Stimulated activated naive CD8-positive, alpha-beta T cell treated with anti-CD3 and anti-CD28 coated beads, Interleukin-15, Interleukin-2, amounts not matched to agents 100 U/mL and 50 U/mL, for 24 hours (primary cell): ENCODE data around the gene MVD.

Experiments used
- ATAC-seq: fragments of 150-1000 bp; cut with Tn5 transposase; one replicate; pipeline ENCODE4 v1.10.0; 2021
- DNase-seq: peaks from one replicate; pipeline ENCODE4 v3.0.0; 2021

Gene MVD

GRCh38 chr16:88655053-88655732 lies 7.7 kb downstream of the MVD start:
- ATAC-seq = no peak
- DNase-seq = no peak

GRCh38 chr16:88654363-88655052 lies 8.4 kb downstream of the MVD start:
- DNase-seq = no peak
- ATAC-seq = no peak

DNA sequence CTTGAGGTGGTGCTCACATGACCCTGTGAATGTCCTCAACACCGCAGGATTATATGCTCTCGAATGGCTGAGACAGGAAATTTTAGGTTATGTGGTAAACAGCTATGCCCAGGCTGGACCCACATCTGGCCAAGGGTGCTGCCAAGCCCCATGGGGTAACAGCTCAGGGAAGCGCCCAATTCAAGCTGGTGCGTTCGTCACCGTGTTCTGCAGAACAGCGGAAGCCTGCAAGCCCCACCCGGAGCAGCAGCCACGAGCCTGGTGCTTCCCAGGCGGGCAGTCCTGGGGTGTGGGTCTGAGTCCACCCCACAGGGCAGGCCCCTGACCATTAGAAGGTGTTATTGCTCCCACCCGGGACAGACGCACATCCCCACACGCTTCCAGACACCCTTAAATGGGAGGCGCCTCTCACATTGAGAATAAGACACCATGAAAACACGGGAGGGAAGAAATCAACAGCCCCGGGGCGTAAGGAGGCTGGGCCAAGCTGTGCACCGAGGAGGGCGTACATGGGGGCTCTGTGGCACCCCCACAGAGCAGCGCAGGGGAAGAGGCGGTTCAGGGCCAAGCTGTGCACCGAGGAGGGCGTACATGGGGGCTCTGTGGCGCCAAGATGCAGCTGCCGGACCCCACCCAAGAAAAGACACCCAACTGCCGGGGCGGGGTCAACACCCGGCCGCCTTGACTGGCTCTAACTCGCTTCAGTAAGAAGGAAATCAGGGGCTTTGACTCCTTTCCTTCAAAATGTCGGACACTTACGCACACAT lies 9.1 kb downstream of the MVD start:
- ATAC-seq (no peak), DNase-seq (no peak)

DNA sequence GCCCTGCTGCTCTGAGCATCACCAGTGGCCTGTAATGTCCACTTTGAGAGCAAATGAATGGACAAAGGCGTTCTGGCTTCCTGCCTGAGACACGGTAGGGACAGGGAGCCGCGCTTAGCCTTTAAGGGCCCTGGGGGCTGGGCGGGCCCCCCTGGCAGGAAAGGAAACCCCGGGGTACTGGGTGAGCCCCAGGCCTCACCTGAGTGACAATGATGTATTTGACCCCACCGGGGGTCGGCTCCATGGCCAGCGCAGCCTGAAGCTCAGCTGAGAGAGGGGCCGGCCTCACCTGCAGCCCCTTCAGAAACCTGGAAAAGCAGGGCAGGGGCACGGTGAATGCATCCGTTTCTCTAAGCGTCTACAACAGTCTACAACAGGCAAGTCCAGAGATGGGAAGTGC lies 9.8 kb downstream of the MVD start:
- no peak for ATAC-seq
- no peak for DNase-seq

DNA sequence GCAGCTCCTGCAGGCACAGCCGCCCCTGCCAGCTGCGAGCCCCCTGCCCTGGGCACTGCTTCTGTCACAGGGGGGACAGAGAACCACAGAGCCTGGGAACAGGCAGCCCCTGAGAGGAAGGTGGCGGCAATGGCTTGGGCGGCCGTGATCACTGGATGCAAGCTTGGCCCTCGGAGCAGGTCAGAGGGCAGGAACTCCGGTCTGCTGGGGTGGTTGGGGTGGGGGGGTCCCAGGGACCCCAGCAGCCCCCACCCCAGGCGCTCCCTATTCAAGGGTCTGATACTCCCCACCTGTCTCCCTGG lies 10.2 kb downstream of the MVD start:
- no peak for DNase-seq
- no peak for ATAC-seq

GRCh38 chr16:88651989-88652761 lies 10.7 kb downstream of the MVD start:
- DNase-seq (no peak), ATAC-seq (no peak)

DNA sequence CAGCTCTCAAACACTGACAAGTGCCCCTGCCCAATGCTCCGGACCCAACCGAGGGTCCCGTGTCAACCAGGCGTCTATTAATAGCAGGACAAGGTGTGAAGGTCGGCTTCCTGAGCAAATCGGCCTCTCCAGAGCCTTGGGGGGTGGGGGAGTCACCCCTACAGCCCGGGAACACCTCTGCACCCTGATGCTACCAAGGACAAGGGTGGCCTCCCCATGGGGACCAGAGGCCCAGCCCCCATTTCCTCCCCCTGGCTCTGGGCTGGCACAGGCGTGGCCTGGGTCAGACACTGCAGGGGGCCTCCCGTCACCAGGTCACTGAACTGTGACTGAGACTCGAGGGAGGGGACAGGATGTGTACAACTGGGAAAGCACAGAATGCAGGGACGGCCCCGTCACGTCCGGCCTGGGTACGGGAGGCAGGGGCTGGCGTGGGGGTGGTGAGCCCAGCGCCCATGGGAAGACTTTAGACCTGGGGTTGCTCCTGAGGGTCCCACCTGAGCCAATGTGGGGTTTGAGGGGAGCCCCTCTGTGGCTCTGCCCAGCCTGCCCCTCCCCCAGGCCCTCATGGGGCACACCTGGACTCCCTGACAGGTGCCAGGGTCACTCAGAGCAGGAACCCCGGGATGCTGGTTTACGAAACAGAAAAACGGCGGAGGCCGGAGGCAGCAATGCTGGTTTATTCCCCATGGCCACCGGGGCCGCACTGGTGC lies 11.5 kb downstream of the MVD start:
- DNase-seq = peak; percentile 85
- ATAC-seq = peak; percentile 92

DNA sequence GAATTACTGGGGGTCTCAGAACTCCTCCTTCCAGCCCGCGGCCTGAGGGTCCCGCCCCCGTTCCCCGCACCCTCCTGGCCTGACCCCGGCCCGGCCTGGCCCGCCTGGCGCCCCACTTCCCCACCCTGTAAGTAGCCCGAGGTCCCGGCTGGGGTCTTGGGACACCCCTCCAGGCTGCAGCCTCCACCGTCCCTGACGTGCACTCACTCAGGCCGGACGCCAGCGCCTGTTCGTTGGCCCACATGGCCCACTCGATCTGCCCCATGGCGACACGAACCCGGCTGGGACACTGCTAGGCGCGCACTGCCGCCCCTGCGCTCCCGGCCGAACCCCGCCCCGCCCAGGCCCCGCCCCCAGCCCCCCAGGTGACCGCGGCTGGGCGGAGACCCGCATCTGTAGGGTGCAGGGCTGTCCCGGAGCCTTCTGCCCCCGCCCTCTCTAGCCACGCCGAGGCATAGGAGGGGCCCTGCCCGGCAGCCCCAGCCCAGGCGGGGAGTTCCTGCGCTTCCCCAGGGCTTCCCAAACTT lies 12.1 kb downstream of the MVD start, which contains the start of gene CYBA:
Gene CYBA, minus strand, starts transcription at position 305 of the 527 bp plus-strand sequence. Its CDS starts 40 bp downstream, at position 265.
- ATAC-seq = peak; percentile 92
- peak; percentile 90 for DNase-seq

GRCh38 chr16:88649924-88650748 lies 12.8 kb downstream of the MVD start:
- no peak for ATAC-seq
- DNase-seq = peak; percentile 48

DNA sequence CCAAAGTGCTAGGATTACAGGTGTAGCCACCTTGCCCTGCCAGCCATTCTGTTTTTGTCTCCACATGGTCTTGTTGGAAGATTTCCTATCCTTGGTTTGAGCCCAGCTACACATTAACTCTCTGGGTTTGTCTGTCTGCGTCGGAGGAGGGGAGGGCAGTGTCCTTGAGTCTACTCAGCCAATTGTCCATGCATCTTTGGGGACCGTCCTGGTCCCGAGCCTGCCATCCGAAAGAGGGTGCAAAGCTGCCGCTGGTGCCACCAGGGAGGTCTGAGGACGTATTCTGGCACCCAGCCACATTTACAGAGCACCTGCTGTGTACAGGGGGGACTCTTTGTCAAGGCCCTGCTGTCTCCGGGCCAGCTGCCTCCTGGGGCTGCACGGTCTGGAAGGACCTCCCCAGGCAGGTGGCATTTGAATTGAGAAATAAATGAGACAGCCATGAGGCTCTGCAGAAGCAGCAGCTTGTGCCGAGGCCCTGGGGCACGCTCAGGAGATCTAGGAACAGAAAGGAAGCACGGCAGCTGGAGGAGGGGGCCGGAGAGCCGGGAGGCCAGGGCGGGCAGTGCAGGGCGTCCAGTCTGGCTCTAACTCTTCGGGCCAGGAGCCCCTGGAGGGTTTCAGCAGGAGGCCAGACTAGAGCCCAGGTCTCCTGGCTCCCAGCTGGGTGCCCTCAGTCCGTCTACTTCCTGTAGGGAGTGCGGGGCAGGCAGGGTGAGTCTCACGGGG lies 13.5 kb downstream of the MVD start:
- DNase-seq (no peak), ATAC-seq (no peak)

DNA sequence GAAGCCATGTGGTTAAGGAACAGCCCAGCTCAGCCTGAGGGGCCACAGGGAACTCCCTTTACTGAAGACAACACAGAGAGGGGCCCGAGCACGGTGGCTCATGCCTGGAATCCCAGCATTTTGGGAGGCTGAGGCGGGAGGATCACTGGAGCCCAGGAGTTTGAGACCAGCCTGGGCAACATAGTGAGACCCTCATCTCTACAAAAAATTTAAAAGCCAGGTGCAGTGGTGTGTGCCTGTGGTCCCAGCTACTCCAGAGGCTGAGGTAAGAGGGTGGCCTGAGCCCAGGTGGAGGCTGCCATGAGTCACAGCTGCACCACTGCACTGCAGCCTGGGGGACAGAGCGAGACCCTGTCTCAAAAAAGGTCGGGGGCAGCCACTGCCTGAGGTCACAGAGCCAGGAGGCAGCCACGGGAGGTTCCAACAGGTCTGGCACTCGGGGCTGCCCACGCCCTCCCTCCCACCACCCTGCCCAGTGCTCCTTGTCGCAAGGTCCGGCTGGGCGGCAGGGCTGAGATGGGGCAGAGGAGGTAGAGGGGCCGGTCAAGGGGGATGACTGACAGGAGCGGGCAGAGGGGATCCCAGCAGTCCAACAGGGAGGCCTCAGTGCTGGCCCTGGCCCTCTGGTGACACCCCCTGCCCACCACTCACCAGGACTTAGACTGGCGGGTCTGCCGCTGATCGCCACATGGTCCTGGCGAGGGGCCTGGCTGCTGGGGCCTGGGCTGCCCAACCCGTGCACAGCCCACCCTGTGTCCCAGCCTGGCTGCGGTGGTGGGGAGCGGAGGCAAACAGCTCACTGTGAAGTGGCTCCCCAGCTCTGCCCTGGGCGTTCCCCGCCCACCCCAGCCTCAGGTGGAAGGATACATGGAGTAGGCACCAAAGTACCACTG lies 15.5 kb downstream of the MVD start:
- ATAC-seq (no peak), DNase-seq (no peak)

DNA sequence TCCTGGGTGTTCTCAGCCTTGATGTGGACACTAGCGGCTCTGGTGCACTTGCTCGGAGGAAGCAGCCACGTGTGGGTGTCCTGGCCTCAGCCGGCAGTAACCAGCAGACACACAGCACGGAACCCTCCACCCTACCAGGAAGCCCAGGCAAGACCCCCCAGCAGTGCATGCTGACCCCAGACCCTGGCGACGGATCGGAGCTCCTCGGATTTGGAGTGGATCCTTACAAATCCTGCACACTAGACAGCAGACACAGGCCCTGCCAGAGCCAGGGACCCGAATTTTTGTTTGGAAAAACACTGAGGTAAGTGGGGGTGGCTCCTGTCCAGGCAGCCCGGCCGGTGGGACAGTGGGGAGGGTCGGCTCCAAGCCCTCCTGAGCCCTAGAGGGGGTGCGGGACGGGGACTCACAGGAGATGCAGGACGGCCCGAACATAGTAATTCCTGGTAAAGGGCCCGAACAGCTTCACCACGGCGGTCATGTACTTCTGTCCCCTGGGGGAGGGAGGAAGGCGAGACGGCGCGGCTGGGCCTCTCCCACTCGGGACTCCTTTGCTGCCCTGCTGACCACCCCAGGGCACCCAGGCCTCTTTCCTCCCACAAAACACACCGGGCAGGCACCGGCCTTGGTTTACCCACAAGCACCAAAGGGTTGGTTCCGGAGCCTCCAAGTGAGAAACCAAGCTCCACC lies 16.4 kb downstream of the MVD start:
- DNase-seq = no peak
- no peak for ATAC-seq

DNA sequence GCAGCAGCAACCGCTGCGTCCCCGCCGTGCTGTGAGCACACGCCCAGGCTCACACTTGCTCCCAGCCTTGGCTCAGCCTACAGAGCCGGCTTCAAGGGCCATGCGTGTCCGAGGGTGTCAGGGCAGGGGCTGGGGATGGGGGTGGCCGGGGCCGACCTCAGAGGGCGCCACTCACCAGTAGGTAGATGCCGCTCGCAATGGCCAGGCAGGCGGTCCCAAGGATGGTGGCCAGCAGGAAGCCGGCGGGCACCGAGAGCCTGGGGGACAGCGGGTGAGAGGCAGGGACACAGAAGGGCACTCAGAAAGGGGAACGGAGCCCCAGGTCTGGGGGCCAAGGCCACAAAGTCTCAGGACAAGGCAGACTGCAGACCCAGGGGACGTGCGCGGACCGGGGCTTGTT lies 16.9 kb downstream of the MVD start:
- ATAC-seq = no peak

DNA sequence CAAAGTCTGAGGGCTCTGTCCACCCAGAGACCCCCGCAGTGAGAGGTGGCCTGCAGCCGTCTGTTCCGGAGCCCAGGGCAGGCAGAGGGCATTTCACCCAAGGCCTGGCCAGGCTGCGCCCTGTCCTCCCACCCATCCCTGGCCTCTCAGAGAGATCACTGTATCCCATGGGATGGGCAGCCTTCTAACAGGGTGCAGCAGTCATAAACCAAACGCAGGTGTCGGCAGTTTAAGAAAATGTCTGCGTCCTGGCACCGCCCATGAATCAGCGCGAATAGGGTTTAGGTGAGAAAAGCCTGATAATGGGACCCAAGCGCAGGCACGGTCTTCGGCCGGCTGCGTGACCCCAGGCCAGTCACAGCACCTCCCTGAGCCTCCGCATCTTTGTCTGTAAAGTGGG lies 17.4 kb downstream of the MVD start:
- no peak for DNase-seq
- no peak for ATAC-seq

More for the DNA sequence above, 16.9 kb downstream of the MVD start:
- no peak for DNase-seq

- DNase-seq (no peak), ATAC-seq (no peak)
Observed at GRCh38 chr16:88643644-88643932, 19.3 kb downstream of the MVD start.

GRCh38 chr16:88642881-88643643 lies 19.8 kb downstream of the MVD start:
- DNase-seq (no peak), ATAC-seq (no peak)

GRCh38 chr16:88640498-88641247 lies 22.2 kb downstream of the MVD start:
- DNase-seq (no peak), ATAC-seq (no peak)
